H1 (cell line): ENCODE results near the gene LARP1. TPM values are rescaled to one million over a fixed set of nuclear protein-coding genes. Genes with fewer than 3 reads are reported as not detected.

Experiments used
- CTCF ChIA-PET: fragments of 300-600 bp; sonication (Branson Sonifier 250); formaldehyde crosslinking; loops from one replicate; lab custom pipeline; 2021; ENCODE audit not compliant: partially characterized antibody; lab: Charles Lee
- POLR2A ChIA-PET: fragments of 300-600 bp; sonication (Branson Sonifier 250); formaldehyde crosslinking; loops from one replicate; lab custom pipeline; 2021; ENCODE audit warnings: inconsistent platforms; ENCODE audit not compliant: partially characterized antibody; lab: Charles Lee
- DNase-seq, 2 experiments: peaks; one replicate each; pipeline versions ENCODE4 v3.0.0 to v3.0.0-alpha.2; 2010 to 2022; ENCODE audit warnings: low spot score in 2 of 2, low read depth in 1 of 2, mixed read lengths in 1 of 2
- FAIRE-seq: peaks from 2 replicates; lab custom pipeline; 2011; peaks lifted over from hg19 to GRCh38; lab: Jason Lieb, UNC
- H2AFZ ChIP-seq: 2 replicates; pipeline ENCODE4 v1.8.1; 2012; ENCODE audit warnings: low read length, inconsistent platforms
- H2AK5ac ChIP-seq: 2 replicates; pipeline ENCODE4 v1.6.1; 2013; ENCODE audit warnings: low read depth, low read length
- H2BK120ac ChIP-seq: replicated peaks from 2 replicates; pipeline ENCODE3; 2013; ENCODE audit warnings: low read depth, low read length, inconsistent platforms
- H2BK12ac ChIP-seq: 2 replicates; pipeline ENCODE4 v1.6.1; 2013; ENCODE audit warnings: low read depth, low read length
- H2BK15ac ChIP-seq: 2 replicates; pipeline ENCODE4 v1.6.1; 2013; ENCODE audit warnings: low read length
- H2BK20ac ChIP-seq: 2 replicates; pipeline ENCODE4 v1.6.1; 2013; ENCODE audit warnings: low read length
- H2BK5ac ChIP-seq: 2 replicates; pipeline ENCODE4 v1.6.1; 2013; ENCODE audit warnings: low read depth, low read length
- H3K14ac ChIP-seq: 2 replicates; pipeline ENCODE4 v1.6.1; 2013; ENCODE audit warnings: inconsistent platforms; ENCODE audit not compliant: insufficient read length
- H3K18ac ChIP-seq: 2 replicates; pipeline ENCODE4 v1.6.1; 2013; ENCODE audit warnings: low read length; ENCODE audit errors: extremely low read depth
- H3K23ac ChIP-seq: 2 replicates; pipeline ENCODE4 v1.6.1; 2013; ENCODE audit warnings: inconsistent platforms; ENCODE audit not compliant: insufficient read length
- H3K23me2 ChIP-seq: 2 replicates; pipeline ENCODE4 v1.6.1; 2013; ENCODE audit warnings: low read depth, low read length
- H3K27ac ChIP-seq: 2 replicates; pipeline ENCODE4 v1.6.1; 2011; ENCODE audit warnings: low read depth, low read length, inconsistent platforms
- H3K27me3 ChIP-seq, 4 experiments: replicated peaks in 1 of 4; 1 replicate in 1 of 4; 2 replicates in 3 of 4; pipeline versions ENCODE4 v1.6.1 to v1.8.1; 2011 to 2013; ENCODE audit warnings: low read length in 3 of 4, mild to moderate bottlenecking in 3 of 4, inconsistent platforms in 2 of 4, mixed read lengths in 2 of 4, moderate library complexity in 1 of 4; ENCODE audit not compliant: control insufficient read depth in 3 of 4, insufficient read depth in 3 of 4; ENCODE audit errors: extremely low read depth in 1 of 4
- H3K36me3 ChIP-seq, 4 experiments: 2 replicates each; pipeline versions ENCODE4 v1.6.1 to v1.8.1; 2011 to 2013; ENCODE audit warnings: mild to moderate bottlenecking in 4 of 4, low read length in 3 of 4, moderate library complexity in 2 of 4, control low read depth in 1 of 4, inconsistent platforms in 1 of 4; ENCODE audit not compliant: insufficient read depth in 4 of 4, control insufficient read depth in 2 of 4
- H3K4ac ChIP-seq: replicated peaks from 2 replicates; pipeline ENCODE3; 2013; ENCODE audit warnings: low read length, low read depth, mixed read lengths, inconsistent platforms; ENCODE audit not compliant: insufficient read length
- H3K4me1 ChIP-seq, 4 experiments: replicated peaks in 1 of 4; 1 replicate in 1 of 4; 2 replicates in 3 of 4; pipeline versions ENCODE4 v1.6.1 to v1.8.1; 2011 to 2013; ENCODE audit warnings: low read length in 3 of 4, inconsistent platforms in 2 of 4, mixed read lengths in 1 of 4; ENCODE audit not compliant: insufficient read depth in 4 of 4, control insufficient read depth in 3 of 4
- H3K4me2 ChIP-seq, 2 experiments: 2 replicates each; pipeline versions ENCODE4 v1.6.1 to v1.8.1; 2011 to 2013; ENCODE audit warnings: low read depth in 2 of 2, low read length in 2 of 2, control low read depth in 1 of 2, inconsistent platforms in 1 of 2, mild to moderate bottlenecking in 1 of 2; ENCODE audit not compliant: insufficient read depth in 1 of 2
- H3K4me3 ChIP-seq, 4 experiments: fragments of 200-600, 300-600 bp in 1 of 4; sonication (generic), shearing (Covaris generic), sonication (Bioruptor Twin) in 1 of 4; 2 replicates each; pipeline versions ENCODE4 v1.5.1 to v1.8.1; 2011 to 2016; ENCODE audit warnings: low read length in 4 of 4, low read depth in 3 of 4, control low read depth in 2 of 4, inconsistent platforms in 2 of 4, mild to moderate bottlenecking in 2 of 4, mixed read lengths in 1 of 4, moderate library complexity in 1 of 4; ENCODE audit not compliant: insufficient read depth in 2 of 4; ENCODE audit errors: extremely low read depth in 1 of 4
- H3K56ac ChIP-seq: replicated peaks from 2 replicates; pipeline ENCODE3; 2013; ENCODE audit warnings: low read depth, mild to moderate bottlenecking, mixed read lengths, low read length, inconsistent platforms; ENCODE audit not compliant: insufficient read length
- H3K79me1 ChIP-seq: 2 replicates; pipeline ENCODE4 v1.6.1; 2013; ENCODE audit warnings: low read depth, low read length, control low read depth
- H3K79me2 ChIP-seq, 2 experiments: 2 replicates each; pipeline versions ENCODE4 v1.6.1 to v1.8.1; 2012 to 2013; ENCODE audit warnings: low read length in 2 of 2, mild to moderate bottlenecking in 2 of 2, inconsistent platforms in 1 of 2; ENCODE audit not compliant: insufficient read depth in 2 of 2, control insufficient read depth in 1 of 2
- H3K9ac ChIP-seq, 4 experiments: replicated peaks in 1 of 4; 1 replicate in 1 of 4; 2 replicates in 3 of 4; pipeline versions ENCODE4 v1.6.1 to v1.8.1; 2011 to 2013; ENCODE audit warnings: low read depth in 3 of 4, low read length in 3 of 4, control low read depth in 2 of 4, mild to moderate bottlenecking in 2 of 4, moderate library complexity in 2 of 4, inconsistent platforms in 1 of 4; ENCODE audit errors: extremely low read depth in 1 of 4
- H3K9me3 ChIP-seq, 2 experiments: 2 replicates each; pipeline versions ENCODE4 v1.6.1 to v1.8.1; 2012 to 2013; ENCODE audit warnings: mild to moderate bottlenecking in 2 of 2, moderate library complexity in 2 of 2, control low read depth in 1 of 2, inconsistent platforms in 1 of 2, low read depth in 1 of 2, low read length in 1 of 2, mixed read lengths in 1 of 2; ENCODE audit not compliant: insufficient read depth in 2 of 2
- H4K20me1 ChIP-seq, 2 experiments: replicated peaks in 1 of 2; 2 replicates each; pipeline versions ENCODE3 to v1.8.1; 2011 to 2013; ENCODE audit warnings: inconsistent platforms in 2 of 2, low read length in 2 of 2, mild to moderate bottlenecking in 1 of 2; ENCODE audit not compliant: insufficient read depth in 2 of 2, control insufficient read depth in 1 of 2
- H4K5ac ChIP-seq: 2 replicates; pipeline ENCODE4 v1.6.1; 2013; ENCODE audit warnings: low read length, low read depth, mixed read lengths, inconsistent platforms; ENCODE audit not compliant: insufficient read length
- H4K8ac ChIP-seq: 2 replicates; pipeline ENCODE4 v1.8.0; 2013; ENCODE audit warnings: mild to moderate bottlenecking, moderate library complexity, low read length, inconsistent platforms; ENCODE audit not compliant: insufficient read depth; ENCODE audit errors: extremely low read depth
- H4K91ac ChIP-seq: replicated peaks from 2 replicates; pipeline ENCODE3; 2013; ENCODE audit warnings: low read length, mixed read lengths, inconsistent platforms; ENCODE audit not compliant: insufficient read length
- ASH2L ChIP-seq: fragments of 200-600, 300-600 bp; sonication (generic); IDR thresholded peaks from one replicate; pipeline ENCODE4 v1.7.1; 2017; ENCODE audit warnings: low read length
- BACH1 ChIP-seq: IDR thresholded peaks from 2 replicates; pipeline ENCODE4 v1.6.1; 2012; ENCODE audit warnings: low read length, improper control_type of control experiment
- CBX8 ChIP-seq: fragments of 300-800, 300-1000 bp; sonication (generic); IDR thresholded peaks from 2 replicates; pipeline ENCODE4 v1.7.1; 2016; ENCODE audit warnings: low read depth, low read length, borderline replicate concordance
- CREB1 ChIP-seq: IDR thresholded peaks from 2 replicates; pipeline ENCODE4 v1.6.1; 2012; ENCODE audit warnings: inconsistent platforms
- FOSL1 ChIP-seq: IDR thresholded peaks from 2 replicates; pipeline ENCODE4 v1.6.1; 2011; ENCODE audit warnings: mild to moderate bottlenecking, low read depth, low read length, moderate library complexity; ENCODE audit not compliant: insufficient read depth
- HDAC2 ChIP-seq, 2 experiments: fragments of 300-600 bp in 1 of 2; sonication (generic) in 1 of 2; IDR thresholded peaks; 2 replicates each; pipeline ENCODE4 v1.6.1; 2011 to 2012; ENCODE audit warnings: low read depth in 2 of 2, low read length in 2 of 2, mild to moderate bottlenecking in 2 of 2, moderate library complexity in 2 of 2, borderline replicate concordance in 1 of 2, inconsistent platforms in 1 of 2
- KDM5A ChIP-seq: fragments of 200-600 bp; IDR thresholded peaks from 2 replicates; pipeline ENCODE4 v1.7.1; 2012; ENCODE audit warnings: mild to moderate bottlenecking, low read length, inconsistent platforms, mixed read lengths
- NANOG ChIP-seq: IDR thresholded peaks from 2 replicates; pipeline ENCODE4 v1.6.1; 2011; ENCODE audit warnings: low read length, low read depth, mild to moderate bottlenecking, inconsistent platforms; ENCODE audit not compliant: insufficient read depth, poor library complexity, severe bottlenecking
- SP1 ChIP-seq: IDR thresholded peaks from 2 replicates; pipeline ENCODE4 v1.6.1; 2011; ENCODE audit warnings: low read depth, low read length
- TAF7 ChIP-seq: optimal IDR thresholded peaks from 2 replicates; pipeline ENCODE3; 2011; ENCODE audit warnings: low read depth, mild to moderate bottlenecking, inconsistent platforms, low read length, moderate library complexity, borderline replicate concordance
- ZNF274 ChIP-seq: IDR thresholded peaks from 2 replicates; pipeline ENCODE4 v1.7.0; 2012; ENCODE audit warnings: low read length, borderline replicate concordance; ENCODE audit errors: extremely low read depth
- WGBS, 2 experiments: shearing (Covaris generic) in 1 of 2; methylation state at CpG; one replicate each; pipeline versions ENCODE4 v1.1.6 to v1.1.7; 2013 to 2015; ENCODE audit warnings: low lambda C conversion rate in 2 of 2, mixed read lengths in 2 of 2, inconsistent platforms in 1 of 2, low coverage in 1 of 2, missing lambda C conversion rate in 1 of 2; ENCODE audit not compliant: insufficient replicate concordance in 2 of 2, insufficient coverage in 1 of 2, insufficient read length in 1 of 2; ENCODE audit errors: extremely low coverage in 1 of 2, missing lambda C conversion rate in 1 of 2; 5-methylcytosine and 5-hydroxymethylcytosine counted together
- polyA plus RNA-seq, 7 experiments: library from polyadenylated mRNA; depleted of rRNA in 3 of 7; stranded (reverse) in 5 of 7; unstranded in 2 of 7; fragments of >200 nt in 5 of 7; fragments of 200-250 nt in 2 of 7; gene quantifications; 1 replicate in 5 of 7; 2 replicates in 1 of 7; 4 replicates in 1 of 7; pipeline versions ENCODE4 v1.2.1 to v1.2.3, GENCODE V29; 2011 to 2013; ENCODE audit warnings: missing spikeins in 2 of 7, mixed read lengths in 2 of 7
- total RNA-seq: library from RNA; stranded (reverse); fragmentation: NEBNext Ultra II Directional; extraction: Animal tissue kit (Norgen Biotek cat#: 25700); gene quantifications from 2 replicates; pipeline ENCODE4 v1.2.1, GENCODE V29; 2021

Gene LARP1
- total and polyA plus RNA-seq, 2 of the 8 experiments (the other 6 are each of a cell fraction or from before 2014, with no cell fraction given) = 106 to 422 TPM

GRCh38 chr5:154743812-154744211 lies 11.4 kb upstream of the LARP1 start:
- Histone ChIP-seq H3K4me1 (peaks cover 0 to 6% (median 1%) of the 10 kb centered on the region in 4 experiments; a peak in 4 of 7 replicates), H2AK5ac (no peak overlapping the region), H4K20me1 (no peaks in the 10 kb centered on the region), H2AFZ (no peak overlapping the region), H2BK5ac (no peak overlapping the region), H3K36me3 (no peaks in the 10 kb centered on the region; a peak in 1 of 8 replicates), H2BK12ac (no peak overlapping the region), H3K9me3 (no peaks in the 10 kb centered on the region), H3K27ac (no peak overlapping the region), H3K27me3 (no peaks in the 10 kb centered on the region), H3K4me3 (no peak overlapping the region), H2BK120ac (no peak overlapping the region), H3K4me2 (no peak overlapping the region), H3K18ac (no peak overlapping the region), H3K23ac (no peak overlapping the region), H3K14ac (no peak overlapping the region), H3K9ac (no peak overlapping the region), H2BK20ac (no peak overlapping the region), H3K4ac (no peak overlapping the region), H4K5ac (no peak overlapping the region), H2BK15ac (no peak overlapping the region), H4K8ac (no peak overlapping the region), H3K79me1 (no peaks in the 10 kb centered on the region; the same call in none of the 2 replicates), H3K23me2 (no peaks in the 10 kb centered on the region), H3K79me2 (no peaks in the 10 kb centered on the region), H3K56ac (no peak overlapping the region), H4K91ac (no peak overlapping the region)
- 96% methylated on average over 7 of the region's 7 CpGs; no CpG with 5 or more reads in 1 of the 2 experiments for WGBS, 2 experiments
- CTCF ChIA-PET = no interaction called here
- POLR2A ChIA-PET = interaction anchor here (1.3 to 1.8 kb wide), 2 partner anchors 9 to 21 kb away, joined by 3 to 4 read pairs; no protein-coding TSS in a partner anchor
- TF ChIP-seq BACH1 = no peak
- TF ChIP-seq ASH2L = no peak
- TF ChIP-seq KDM5A = no peak
- no peak for TF ChIP-seq HDAC2 (IDR thresholded peaks at IDR 0.05; ENCODE audit: borderline replicate concordance in 1 of 2, low read depth in 2 of 2, low read length in 2 of 2)
- TF ChIP-seq CREB1 = no peak
- no peak for TF ChIP-seq CBX8
- TF ChIP-seq SP1 = no peak
- TF ChIP-seq TAF7 = no peak
- no peak for TF ChIP-seq NANOG
- no peak for TF ChIP-seq FOSL1
- no peak for TF ChIP-seq ZNF274
- DNase-seq (no peak), FAIRE-seq (no peak)
